T-cell (primary cell): Measurements from ENCODE around the gene AP5Z1. TPM values are rescaled to one million over a fixed set of nuclear protein-coding genes. Genes with fewer than 3 reads are reported as not detected.

Experiments
- ATAC-seq, 4 experiments: fragments of 200-7000 bp in 3 of 4; fragments of 150-1000 bp in 1 of 4; cut with Tn5 transposase; replicated peaks in 1 of 4; 1 replicate in 3 of 4; 2 replicates in 1 of 4; pipeline ENCODE4 v1.10.0; 2021; ENCODE audit warnings: moderate library complexity in 3 of 4, mild to moderate bottlenecking in 2 of 4, moderate number of reproducible peaks in 1 of 4
- CTCF ChIA-PET, 2 donors: fragments of 300-600 bp; sonication (Branson Sonifier 250); formaldehyde crosslinking; loops; one replicate each; lab custom pipeline; 2022; ENCODE audit warnings: antibody characterized with exemption in 2 of 2; lab: Charles Lee
- POLR2A ChIA-PET, 2 donors: fragments of 300-600 bp; sonication (Branson Sonifier 250); formaldehyde crosslinking; loops; one replicate each; lab custom pipeline; 2022; ENCODE audit warnings: antibody characterized with exemption in 2 of 2; lab: Charles Lee
- DNase-seq, 35 experiments: peaks; one replicate each; pipeline versions ENCODE4 v3.0.0 to v3.0.0-alpha.2; 2013 to 2023
- H3K27ac ChIP-seq: one replicate; pipeline ENCODE4 v1.5.1; 2013; ENCODE audit warnings: low read length
- H3K27me3 ChIP-seq, 2 experiments: replicated peaks in 1 of 2; 1 replicate in 1 of 2; 2 replicates in 1 of 2; pipeline versions ENCODE4 v1.6.1 to v1.7.0; 2013; ENCODE audit warnings: low read length in 1 of 2, mixed read lengths in 1 of 2; ENCODE audit not compliant: control insufficient read depth in 2 of 2, insufficient read depth in 2 of 2; ENCODE audit errors: extremely low read depth in 1 of 2
- H3K36me3 ChIP-seq, 2 donors: 1 replicate in 1 of 2; 2 replicates in 1 of 2; pipeline versions ENCODE4 v1.6.1 to v1.7.0; 2013; ENCODE audit warnings: low read length in 1 of 2; ENCODE audit not compliant: control insufficient read depth in 2 of 2, insufficient read depth in 1 of 2; ENCODE audit errors: extremely low read depth in 1 of 2
- H3K4me1 ChIP-seq, 2 experiments: 1 replicate in 1 of 2; 2 replicates in 1 of 2; pipeline versions ENCODE4 v1.6.1 to v1.7.0; 2013; ENCODE audit warnings: low read length in 2 of 2, mixed read lengths in 1 of 2; ENCODE audit not compliant: insufficient read depth in 2 of 2, control insufficient read depth in 1 of 2; ENCODE audit errors: extremely low read depth in 1 of 2
- H3K4me3 ChIP-seq, 2 donors: 1 replicate in 1 of 2; 2 replicates in 1 of 2; pipeline versions ENCODE4 v1.5.1 to v1.7.0; 2013; ENCODE audit warnings: mild to moderate bottlenecking in 2 of 2, low read length in 1 of 2, moderate library complexity in 1 of 2; ENCODE audit not compliant: control insufficient read depth in 1 of 2; ENCODE audit errors: extremely low read depth in 1 of 2
- H3K9me3 ChIP-seq: 2 replicates; pipeline ENCODE4 v1.7.0; 2013
- H3K27ac Mint-ChIP-seq, 2 donors: one replicate each; pipeline ENCODE4 v1.8.0; 2020 to 2021; ENCODE audit warnings: mild to moderate bottlenecking in 2 of 2, mixed read lengths in 2 of 2
- H3K27me3 Mint-ChIP-seq, 2 donors: one replicate each; pipeline ENCODE4 v1.8.0; 2021 to 2022; ENCODE audit warnings: mixed read lengths in 2 of 2
- H3K36me3 Mint-ChIP-seq: one replicate; pipeline ENCODE4 v1.8.0; 2021; ENCODE audit warnings: mixed read lengths
- H3K4me1 Mint-ChIP-seq, 3 donors: one replicate each; pipeline ENCODE4 v1.8.0; 2020 to 2022; ENCODE audit warnings: mixed read lengths in 3 of 3, mild to moderate bottlenecking in 1 of 3
- H3K4me3 Mint-ChIP-seq, 3 donors: one replicate each; pipeline ENCODE4 v1.8.0; 2020 to 2022; ENCODE audit warnings: mild to moderate bottlenecking in 3 of 3, mixed read lengths in 3 of 3, moderate library complexity in 3 of 3
- H3K9me3 Mint-ChIP-seq, 3 donors: one replicate each; pipeline ENCODE4 v1.8.0; 2020 to 2022; ENCODE audit warnings: mixed read lengths in 3 of 3
- WGBS: methylation state at CpG from one replicate; pipeline ENCODE4 v1.1.5; 2013; ENCODE audit warnings: missing lambda C conversion rate; ENCODE audit not compliant: insufficient coverage; 5-methylcytosine and 5-hydroxymethylcytosine counted together
- total RNA-seq, 35 experiments: library from RNA in 6 of 35; stranded (reverse) in 6 of 35; fragments of 120-200 nt in 1 of 35; gene quantifications; one replicate each; pipeline versions ENCODE4 v1.2.1 to v1.2.4 and lab custom pipeline; 2013 to 2026

The AP5Z1 gene
- total RNA-seq, 5 donors from 2014 or later (not counting 1 experiment from before 2014, with no cell fraction given), result 93.6 to 126 (median 110) TPM

- POLR2A ChIA-PET, result no interaction called here
- H3K4me3 Mint-ChIP-seq, result no peak overlapping the region
These were observed 54.8 kb downstream of the AP5Z1 start for GRCh38 chr7:4830176-4830575.

GRCh38 chr7:4831723-4832495 lies 56.5 kb downstream of the AP5Z1 start:
- Histone ChIP-seq H3K9me3 (no peaks in the 10 kb centered on the region), H3K4me1 (no peaks in the 10 kb centered on the region), H3K36me3 (no peaks in the 10 kb centered on the region), H3K27me3 (peaks cover 0 to 5% of the 10 kb centered on the region in 2 experiments), H3K27ac (no peak overlapping the region), H3K4me3 (no peak overlapping the region)
- POLR2A ChIA-PET, result interaction anchor here in 1 of 2 donors (0.6 kb wide), 1 partner anchor 1414 kb away, joined by 3 read pairs; no protein-coding TSS in a partner anchor
- ATAC-seq (no peak), DNase-seq (no peak)
- CTCF ChIA-PET, result interaction anchor here (0.7 kb wide), 3 partner anchors 52 to 862 kb away, joined by 3 to 4 read pairs (median 4); partner anchors contain the start of gene RADIL (in 1 of the 2)
- Mint-ChIP-seq H3K27me3 (no peaks in the 10 kb centered on the region), H3K9me3 (no peaks in the 10 kb centered on the region), H3K4me3 (no peak overlapping the region), H3K27ac (no peak overlapping the region), H3K36me3 (no peaks in the 10 kb centered on the region), H3K4me1 (peaks cover 4 to 8% (median 4%) of the 10 kb centered on the region in 3 donors)
- 92% methylated on average over 13 of the region's 17 CpGs for WGBS

More at GRCh38 chr7:4830176-4830575, 54.8 kb downstream of the AP5Z1 start:
- no peak overlapping the region for H3K27ac Mint-ChIP-seq
- peaks cover 4 to 8% (median 4%) of the 10 kb centered on the region in 3 donors for H3K4me1 Mint-ChIP-seq
- H3K4me1 ChIP-seq, result no peaks in the 10 kb centered on the region
- no peaks in the 10 kb centered on the region for H3K9me3 ChIP-seq
- no peak overlapping the region for H3K4me3 ChIP-seq
- 36% methylated on average over 11 of the region's 14 CpGs for WGBS
- no peaks in the 10 kb centered on the region for H3K36me3 Mint-ChIP-seq
- ATAC-seq (peak; percentile 67 to 97 (median 80)), DNase-seq (peak in 34 of 35 experiments; percentile 20 to 65 (median 43))
- H3K9me3 Mint-ChIP-seq, result no peaks in the 10 kb centered on the region
- H3K36me3 ChIP-seq, result no peaks in the 10 kb centered on the region
- H3K27me3 ChIP-seq, result peaks cover 0 to 5% of the 10 kb centered on the region in 2 experiments
- no peaks in the 10 kb centered on the region for H3K27me3 Mint-ChIP-seq
- no peak overlapping the region for H3K27ac ChIP-seq
- CTCF ChIA-PET, result interaction anchor here in 1 of 2 donors (0.5 kb wide), 1 partner anchor 255 kb away, joined by 3 read pairs; no protein-coding TSS in a partner anchor

- WGBS, result 97% methylated on average over 16 of the region's 16 CpGs
- no peak for ATAC-seq
- H3K27ac ChIP-seq, result no peak overlapping the region
- no peaks in the 10 kb centered on the region for H3K9me3 ChIP-seq
- no peaks in the 10 kb centered on the region for H3K36me3 Mint-ChIP-seq
- DNase-seq, result no peak
- peaks cover 4 to 8% (median 4%) of the 10 kb centered on the region in 3 donors for H3K4me1 Mint-ChIP-seq
- no peak overlapping the region for H3K27ac Mint-ChIP-seq
- no peak overlapping the region for H3K4me3 Mint-ChIP-seq
- no peaks in the 10 kb centered on the region for H3K27me3 Mint-ChIP-seq
- no peaks in the 10 kb centered on the region for H3K4me1 ChIP-seq
- no peak overlapping the region for H3K4me3 ChIP-seq
- CTCF ChIA-PET, result no interaction called here
- no peaks in the 10 kb centered on the region for H3K9me3 Mint-ChIP-seq
- no peaks in the 10 kb centered on the region for H3K36me3 ChIP-seq
- POLR2A ChIA-PET, result no interaction called here
- H3K27me3 ChIP-seq, result peaks cover 0 to 7% of the 10 kb centered on the region in 2 experiments
These were observed 57.3 kb downstream of the AP5Z1 start for GRCh38 chr7:4832711-4833110.

- Histone ChIP-seq H3K36me3 (no peaks in the 10 kb centered on the region), H3K27ac (no peak overlapping the region), H3K4me3 (no peak overlapping the region), H3K9me3 (no peaks in the 10 kb centered on the region), H3K4me1 (no peaks in the 10 kb centered on the region), H3K27me3 (peaks cover 0 to 9% of the 10 kb centered on the region in 2 experiments)
- H3K36me3 Mint-ChIP-seq, result no peaks in the 10 kb centered on the region
- DNase-seq (no peak), ATAC-seq (no peak)
- no peaks in the 10 kb centered on the region for H3K27me3 Mint-ChIP-seq
- H3K4me3 Mint-ChIP-seq, result no peak overlapping the region
- ChIA-PET CTCF (no interaction called here), POLR2A (no interaction called here)
- H3K4me1 Mint-ChIP-seq, result peaks cover 4 to 8% (median 4%) of the 10 kb centered on the region in 3 donors
- WGBS, result 73% methylated on average over 13 of the region's 17 CpGs
- H3K9me3 Mint-ChIP-seq, result no peaks in the 10 kb centered on the region
- no peak overlapping the region for H3K27ac Mint-ChIP-seq
These were observed 57.8 kb downstream of the AP5Z1 start for GRCh38 chr7:4833176-4833575.

GRCh38 chr7:4833691-4834600 lies 58.5 kb downstream of the AP5Z1 start:
- no peaks in the 10 kb centered on the region for H3K36me3 Mint-ChIP-seq
- H3K36me3 ChIP-seq, result no peaks in the 10 kb centered on the region
- WGBS, result 81% methylated on average over 25 of the region's 36 CpGs
- H3K4me1 ChIP-seq, result no peaks in the 10 kb centered on the region
- DNase-seq (no peak), ATAC-seq (no peak)
- POLR2A ChIA-PET, result no interaction called here
- H3K27ac Mint-ChIP-seq, result no peak overlapping the region
- CTCF ChIA-PET, result interaction anchor here in 1 of 2 donors (0.9 kb wide), 1 partner anchor 34 kb away, joined by 4 read pairs; no protein-coding TSS in a partner anchor
- H3K27ac ChIP-seq, result no peak overlapping the region
- H3K4me1 Mint-ChIP-seq, result peaks cover 4 to 8% (median 4%) of the 10 kb centered on the region in 3 donors
- no peaks in the 10 kb centered on the region for H3K9me3 Mint-ChIP-seq
- H3K4me3 Mint-ChIP-seq, result no peak overlapping the region
- no peak overlapping the region for H3K4me3 ChIP-seq
- peaks cover 0 to 14% of the 10 kb centered on the region in 2 experiments for H3K27me3 ChIP-seq
- H3K27me3 Mint-ChIP-seq, result no peaks in the 10 kb centered on the region
- H3K9me3 ChIP-seq, result no peaks in the 10 kb centered on the region
